OCI-LY7 (cell line): ENCODE results near the gene CCHCR1.
"Not testable (repeated sequence)": the region's sequence is repeated elsewhere in the genome, so short reads cannot be mapped to it uniquely, and the experiment has no call there.

Experiments used
- CTCF ChIP-seq: fragments of 200-600 bp; sonication (generic); conservative IDR thresholded peaks from 2 replicates; pipeline ENCODE4 v1.5.1; 2014; ENCODE audit warnings: mild to moderate bottlenecking, antibody characterized with exemption, low read length, moderate library complexity, mixed read lengths
- EZH2phosphoT487 ChIP-seq: fragments of 200-600 bp; sonication (generic); IDR thresholded peaks from 2 replicates; pipeline ENCODE4 v1.6.1; 2018; ENCODE audit warnings: low read depth, borderline replicate concordance, mild to moderate bottlenecking, mixed run types, antibody characterized with exemption, low read length, moderate library complexity, mixed read lengths

GRCh38 chr6:31164475-31165063 is 7.0 kb upstream of the CCHCR1 start:
- TF ChIP-seq CTCF, EZH2phosphoT487: not testable (repeated sequence)
